Measurements from ENCODE around the gene ERF. TPM values are rescaled to one million over a fixed set of nuclear protein-coding genes. Genes with fewer than 3 reads are reported as not detected.
"Not testable (repeated sequence)": the region's sequence is repeated elsewhere in the genome, so short reads cannot be mapped to it uniquely, and the experiment has no call there.

ERF gene
- total and polyA plus RNA-seq, 2 of the 4 experiments (the other 2 are of a cell fraction) = 5.2 to 32.4 TPM

DNA sequence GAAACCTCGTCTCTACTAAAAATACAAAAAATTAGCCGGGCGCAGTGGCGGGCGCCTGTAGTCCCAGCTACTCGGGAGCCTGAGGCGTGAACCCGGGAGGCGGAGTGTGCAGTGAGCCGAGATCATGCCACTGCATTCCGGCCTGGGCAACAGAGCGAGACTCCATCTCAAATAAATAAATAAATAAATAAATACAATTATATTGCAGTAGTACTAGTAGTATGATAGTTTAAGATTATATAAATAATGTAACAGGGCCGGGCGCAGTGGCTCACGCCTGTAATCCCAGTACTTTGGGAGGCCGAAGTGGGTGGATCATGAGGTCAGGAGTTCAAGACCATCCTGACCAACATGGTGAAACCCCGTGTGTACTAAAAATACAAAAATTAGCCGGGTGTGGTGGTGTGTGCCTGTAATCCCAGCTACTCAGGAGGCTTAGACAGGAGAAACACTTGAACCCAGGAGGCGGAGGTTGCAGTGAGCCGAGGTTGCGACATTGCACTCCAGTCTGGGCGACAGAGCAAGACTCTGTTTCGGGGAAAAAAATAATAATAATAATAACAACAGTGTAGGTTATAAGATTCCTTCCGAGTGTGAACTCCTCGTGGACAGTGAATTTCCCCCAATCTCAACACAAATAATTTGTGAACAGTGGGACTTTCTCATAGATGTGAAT, 12.1 kb upstream of the ERF start:
- H3K4me1 ChIP-seq (ENCODE audit: control insufficient read depth, insufficient read depth, low read length); H3K9me3 ChIP-seq (ENCODE audit: control insufficient read depth, insufficient read depth, low read length); H3K4me2 ChIP-seq (ENCODE audit: low read depth, low read length); H2AK9ac ChIP-seq (replicated peaks; ENCODE audit: low read depth, low read length, poor library complexity); H2AK5ac ChIP-seq (ENCODE audit: low read depth, low read length); BruUV-seq (replicated peaks); H2AFZ ChIP-seq (replicated peaks; ENCODE audit: low read length, poor library complexity); ATAC-seq (ENCODE audit: low read depth); POLR2A ChIA-PET (ENCODE audit: unreplicated experiment); H4K5ac ChIP-seq (ENCODE audit: low read depth, low read length); H3K23ac ChIP-seq (ENCODE audit: low read depth, low read length); H3K56ac ChIP-seq (ENCODE audit: extremely low read depth, insufficient read depth, low read length); H2BK5ac ChIP-seq (ENCODE audit: low read depth, low read length, poor library complexity, severe bottlenecking); H3K36me3 ChIP-seq (ENCODE audit: control insufficient read depth, insufficient read depth, low read length); H3K9ac ChIP-seq (ENCODE audit: low read depth, low read length); H4K20me1 ChIP-seq (ENCODE audit: insufficient read depth, low read length); dilution Hi-C loops (cut with HindIII; ENCODE audit: low sequenced_read_pairs, unreplicated experiment); H3K9me1 ChIP-seq (ENCODE audit: insufficient read depth, low read length); CTCF ChIA-PET; intact Hi-C loops (cut with micrococcal nuclease); DNase-seq; H2BK120ac ChIP-seq (ENCODE audit: low read depth, low read length); H3K27ac ChIP-seq (ENCODE audit: insufficient read depth, low read length); H3K4ac ChIP-seq (ENCODE audit: low read depth, low read length); H3K27me3 ChIP-seq (ENCODE audit: control insufficient read depth, insufficient read depth, low read length); H2BK15ac ChIP-seq (ENCODE audit: low read depth, low read length); H3K18ac ChIP-seq (ENCODE audit: low read depth, low read length); H4K91ac ChIP-seq (ENCODE audit: insufficient read depth, low read depth, low read length); H3K4me3 ChIP-seq (ENCODE audit: insufficient read depth, low read depth, low read length); H3K14ac ChIP-seq (replicated peaks; ENCODE audit: low read depth, low read length); H2BK20ac ChIP-seq (ENCODE audit: low read depth, low read length); in situ Hi-C loops (cut with MboI; ENCODE audit: low sequenced_read_pairs): not testable (repeated sequence)
- Histone ChIP-seq H3K79me1 (ENCODE audit: low read depth in 1 of 2, low read length in 2 of 2) (peaks cover 15 to 29% of the 10 kb centered on the region in 2 experiments), H4K8ac (ENCODE audit: low read depth in 2 of 2, low read length in 2 of 2) (0 out of 4 replicates have a peak overlapping the region, but pooled peaks of 1 of the 2 experiments have one; percentile 21)
- WGBS, 2 experiments (ENCODE audit: extremely low coverage in 2 of 2, insufficient read length in 1 of 2) = 90% methylated on average over 2 of the region's 25 CpGs; no CpG with 5 or more reads in 1 of the 2 experiments

DNA sequence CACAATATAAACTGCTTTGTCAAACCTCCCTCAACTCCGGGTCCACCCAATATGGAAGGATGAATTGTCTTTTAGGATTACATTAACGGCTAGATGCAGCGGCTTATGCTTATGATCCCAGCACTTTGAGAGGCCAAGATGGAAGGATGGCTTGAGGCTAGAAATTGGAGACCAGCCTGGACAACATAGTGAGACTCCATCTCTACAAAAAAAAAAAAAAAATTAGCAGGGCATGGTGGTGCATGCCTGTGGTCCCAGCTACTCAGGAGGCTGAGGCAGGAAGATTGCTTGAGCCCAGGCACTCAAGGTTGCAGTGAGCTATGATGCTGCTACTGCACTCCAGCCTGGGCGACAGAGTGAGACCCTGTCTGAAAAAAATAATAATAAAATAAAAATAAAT, 11.2 kb upstream of the ERF start:
- POLR2A ChIA-PET (ENCODE audit: unreplicated experiment); CTCF ChIA-PET; H2AK5ac ChIP-seq (ENCODE audit: low read depth, low read length); H2BK120ac ChIP-seq (ENCODE audit: low read depth, low read length); H2BK20ac ChIP-seq (ENCODE audit: low read depth, low read length); H3K4ac ChIP-seq (ENCODE audit: low read depth, low read length); H4K91ac ChIP-seq (ENCODE audit: insufficient read depth, low read depth, low read length); H3K9ac ChIP-seq (ENCODE audit: low read depth, low read length); H2AK9ac ChIP-seq (replicated peaks; ENCODE audit: low read depth, low read length, poor library complexity); H3K4me2 ChIP-seq (ENCODE audit: low read depth, low read length); DNase-seq; H4K20me1 ChIP-seq (ENCODE audit: insufficient read depth, low read length); H3K9me3 ChIP-seq (ENCODE audit: control insufficient read depth, insufficient read depth, low read length); H2BK5ac ChIP-seq (ENCODE audit: low read depth, low read length, poor library complexity, severe bottlenecking); BruUV-seq (replicated peaks); ATAC-seq (ENCODE audit: low read depth); H4K5ac ChIP-seq (ENCODE audit: low read depth, low read length); H3K27ac ChIP-seq (ENCODE audit: insufficient read depth, low read length); in situ Hi-C loops (cut with MboI; ENCODE audit: low sequenced_read_pairs); H3K4me1 ChIP-seq (ENCODE audit: control insufficient read depth, insufficient read depth, low read length); H3K27me3 ChIP-seq (ENCODE audit: control insufficient read depth, insufficient read depth, low read length); H3K4me3 ChIP-seq (ENCODE audit: insufficient read depth, low read depth, low read length); H3K23ac ChIP-seq (ENCODE audit: low read depth, low read length); H3K9me1 ChIP-seq (ENCODE audit: insufficient read depth, low read length); intact Hi-C loops (cut with micrococcal nuclease); H3K18ac ChIP-seq (ENCODE audit: low read depth, low read length); H3K56ac ChIP-seq (ENCODE audit: extremely low read depth, insufficient read depth, low read length); H3K14ac ChIP-seq (replicated peaks; ENCODE audit: low read depth, low read length); dilution Hi-C loops (cut with HindIII; ENCODE audit: low sequenced_read_pairs, unreplicated experiment); H3K36me3 ChIP-seq (ENCODE audit: control insufficient read depth, insufficient read depth, low read length); H4K8ac ChIP-seq (ENCODE audit: low read depth in 2 of 2, low read length in 2 of 2); H2BK15ac ChIP-seq (ENCODE audit: low read depth, low read length): not testable (repeated sequence)
- Histone ChIP-seq H2AFZ (replicated peaks; ENCODE audit: low read length, poor library complexity) (peak overlapping the region; percentile 44), H3K79me1 (ENCODE audit: low read depth in 1 of 2, low read length in 2 of 2) (peaks cover 11 to 23% of the 10 kb centered on the region in 2 experiments)
- no CpG with 5 or more reads among the region's 4 CpGs for WGBS, 2 experiments (ENCODE audit: extremely low coverage in 2 of 2, insufficient read length in 1 of 2)
